Stimulated activated CD8-positive, alpha-beta memory T cell treated with anti-CD3 and anti-CD28 coated beads, Interleukin-12 subunit alpha, Interleukin-12 subunit beta, amount 100 ng/mL, for 4 hours (primary cell): ENCODE results near the gene WSCD1.

Source experiments
- DNase-seq: peaks from one replicate; pipeline ENCODE4 v3.0.0-alpha.2; 2020; ENCODE audit warnings: low read depth

WSCD1 gene

GRCh38 chr17:6108382-6108781, 38.2 kb downstream of the WSCD1 start:
- no peak for DNase-seq

GRCh38 chr17:6108987-6109386, 38.8 kb downstream of the WSCD1 start:
- DNase-seq = no peak

GRCh38 chr17:6109536-6109935, 39.4 kb downstream of the WSCD1 start:
- DNase-seq = no peak

- no peak for DNase-seq
These were observed 39.9 kb downstream of the WSCD1 start for GRCh38 chr17:6110088-6110487.

DNA sequence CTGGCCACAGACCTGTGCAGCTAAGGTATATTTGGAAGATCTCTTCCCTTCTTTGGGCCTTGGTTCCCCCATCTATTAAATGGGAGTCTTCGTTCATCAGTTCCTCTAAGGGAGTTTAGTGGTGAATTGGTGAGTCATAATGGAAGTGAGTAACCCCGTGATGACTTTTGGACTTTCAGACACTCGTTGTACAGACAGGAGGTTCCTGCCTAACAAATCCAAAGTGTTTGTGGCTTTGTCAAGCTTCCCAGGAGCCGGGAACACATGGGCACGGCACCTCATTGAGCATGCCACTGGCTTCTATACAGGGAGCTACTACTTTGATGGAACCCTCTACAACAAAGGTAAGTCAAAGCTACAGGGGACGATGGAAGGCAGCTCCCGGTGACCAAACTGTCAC, 40.4 kb downstream of the WSCD1 start:
- no peak for DNase-seq

- DNase-seq = no peak
These were observed 50.2 kb downstream of the WSCD1 start for GRCh38 chr17:6120351-6120750.

GRCh38 chr17:6124856-6125255, 54.7 kb downstream of the WSCD1 start:
- DNase-seq = no peak

DNA sequence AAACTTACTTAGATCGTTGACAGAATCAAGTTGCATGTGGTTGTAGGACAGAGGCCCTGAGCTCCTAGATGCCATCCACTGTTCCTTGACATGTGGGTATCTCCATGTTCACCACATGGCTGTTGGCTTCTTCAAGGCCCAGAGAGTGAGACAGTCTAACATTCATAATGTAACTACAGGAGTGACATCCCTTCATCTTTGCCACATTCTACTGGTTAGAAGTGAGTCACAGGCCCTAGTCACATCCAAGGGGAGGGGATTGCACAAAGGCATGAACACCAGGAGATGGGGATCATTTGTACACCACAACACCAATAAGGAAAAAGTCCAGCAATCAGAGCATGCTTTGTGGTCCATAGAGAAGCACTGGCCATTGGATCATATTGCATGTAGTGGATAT, 56.6 kb downstream of the WSCD1 start:
- DNase-seq = no peak

DNA sequence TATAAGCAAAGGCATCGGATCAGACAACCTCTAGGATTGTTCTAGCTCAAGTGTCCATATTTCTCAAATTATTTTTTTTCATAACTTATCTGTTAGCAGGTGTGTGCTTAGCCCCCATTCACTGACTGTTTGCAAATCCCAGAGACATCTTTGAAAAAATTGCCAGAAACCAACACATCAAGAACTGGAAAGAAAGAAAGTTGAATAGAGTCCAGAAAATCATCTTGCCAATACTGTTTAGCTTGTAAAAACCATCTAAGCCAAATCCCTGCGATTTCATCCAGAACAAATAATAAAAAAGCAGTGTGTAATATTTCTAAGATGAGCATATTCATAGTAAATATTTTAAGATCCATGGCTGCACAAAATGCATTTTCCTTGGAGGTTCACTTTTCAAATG, 64.5 kb downstream of the WSCD1 start:
- no peak for DNase-seq

DNA sequence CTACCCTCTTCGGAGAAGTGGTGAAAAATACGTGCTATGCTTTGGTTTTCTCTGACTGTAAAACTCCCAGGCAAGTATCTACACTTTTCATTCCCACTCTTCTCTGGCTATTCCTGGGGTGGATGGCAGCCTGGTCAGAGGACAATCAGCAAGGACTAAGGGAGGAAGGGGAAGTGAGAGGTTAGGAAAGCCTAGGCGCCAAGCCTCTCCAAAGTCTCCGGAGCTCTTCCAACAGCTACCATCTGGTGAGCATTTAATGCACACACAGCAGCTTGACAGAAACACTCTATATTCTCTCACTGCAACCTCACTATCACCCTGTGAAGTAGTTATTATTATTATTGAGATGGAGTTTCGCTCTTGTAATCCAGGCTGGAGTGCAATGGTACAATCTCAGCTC, 65.1 kb downstream of the WSCD1 start:
- DNase-seq = no peak

GRCh38 chr17:6135996-6136395, 65.8 kb downstream of the WSCD1 start:
- no peak for DNase-seq

DNA sequence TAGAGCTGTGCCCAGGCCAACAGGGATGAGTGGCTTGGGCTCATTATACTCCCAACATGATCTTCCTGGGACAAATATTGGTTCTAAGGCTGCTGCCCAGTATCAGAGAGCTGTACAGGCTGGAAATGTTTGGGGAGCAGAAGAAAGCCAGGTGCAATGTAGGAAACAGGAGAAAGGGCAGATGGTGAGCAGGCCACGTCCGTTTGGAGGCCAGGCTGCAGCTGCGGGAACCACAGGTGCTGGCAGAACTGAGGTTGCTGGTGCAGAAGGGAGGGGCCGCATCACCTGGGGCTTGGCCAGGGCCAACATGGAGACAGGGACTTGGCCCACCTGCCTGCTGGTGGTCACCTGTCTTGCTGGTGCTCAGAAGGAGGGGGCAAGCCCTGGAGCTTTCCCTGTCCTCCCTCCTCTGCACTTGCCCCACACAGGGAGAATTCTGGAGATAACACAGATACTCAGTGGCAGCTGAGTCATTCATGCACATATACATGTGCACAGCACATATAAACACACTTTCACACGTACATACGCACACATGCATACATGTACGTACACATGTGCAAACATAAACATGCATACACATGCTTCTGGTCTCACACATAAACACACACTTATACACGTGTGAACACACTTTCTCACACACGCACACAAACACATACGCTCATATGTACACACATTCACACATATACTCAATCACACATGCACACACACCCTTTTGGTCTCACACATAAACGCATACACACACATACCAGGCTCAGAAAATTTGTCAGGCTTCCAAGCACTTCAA, 67.7 kb downstream of the WSCD1 start:
- DNase-seq = no peak

- DNase-seq = no peak
These were observed 68.7 kb downstream of the WSCD1 start for GRCh38 chr17:6138761-6139446.

- no peak for DNase-seq
These were observed 69.3 kb downstream of the WSCD1 start for GRCh38 chr17:6139447-6139832.

GRCh38 chr17:6140188-6140587, 70.0 kb downstream of the WSCD1 start:
- no peak for DNase-seq

GRCh38 chr17:6140728-6141330, 70.7 kb downstream of the WSCD1 start:
- DNase-seq = no peak

DNA sequence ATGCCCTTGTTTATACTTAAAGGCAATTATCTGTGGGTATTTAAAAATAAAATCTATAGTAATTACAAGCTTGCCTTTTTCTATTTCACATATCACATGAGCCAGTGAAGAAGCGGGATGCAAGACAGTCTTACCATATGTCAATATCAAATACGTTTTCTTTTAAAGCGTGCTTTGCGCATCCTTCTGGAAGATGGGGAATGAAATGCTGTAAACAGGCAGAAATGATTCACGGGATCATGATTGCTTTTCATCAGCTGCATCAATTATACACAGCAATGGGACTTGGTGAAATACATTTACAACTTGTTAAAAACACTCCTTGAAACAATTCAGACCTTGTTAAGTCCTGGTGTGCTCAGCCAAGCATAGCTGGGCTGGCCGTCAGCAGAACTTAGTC, 72.5 kb downstream of the WSCD1 start:
- no peak for DNase-seq

DNA sequence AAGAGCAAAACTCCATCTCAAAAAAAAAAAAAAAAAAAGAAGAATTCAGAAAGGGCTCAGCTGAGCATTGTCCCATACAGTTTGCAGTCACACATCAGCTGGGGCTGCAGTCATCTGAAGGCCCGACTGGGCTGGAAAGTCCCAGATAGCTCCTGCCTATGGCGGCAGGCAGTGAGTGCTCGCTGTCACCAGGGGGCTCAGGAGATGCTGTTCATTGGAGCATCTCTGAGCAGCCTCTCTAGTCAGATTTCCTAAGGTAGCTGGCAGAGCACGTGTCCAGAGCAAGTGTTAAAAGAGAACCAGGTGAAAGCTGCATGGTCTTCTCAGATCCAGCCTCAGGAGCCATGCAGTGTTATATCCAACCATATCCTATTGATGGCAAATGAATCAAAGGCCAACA, 75.8 kb downstream of the WSCD1 start:
- no peak for DNase-seq

DNA sequence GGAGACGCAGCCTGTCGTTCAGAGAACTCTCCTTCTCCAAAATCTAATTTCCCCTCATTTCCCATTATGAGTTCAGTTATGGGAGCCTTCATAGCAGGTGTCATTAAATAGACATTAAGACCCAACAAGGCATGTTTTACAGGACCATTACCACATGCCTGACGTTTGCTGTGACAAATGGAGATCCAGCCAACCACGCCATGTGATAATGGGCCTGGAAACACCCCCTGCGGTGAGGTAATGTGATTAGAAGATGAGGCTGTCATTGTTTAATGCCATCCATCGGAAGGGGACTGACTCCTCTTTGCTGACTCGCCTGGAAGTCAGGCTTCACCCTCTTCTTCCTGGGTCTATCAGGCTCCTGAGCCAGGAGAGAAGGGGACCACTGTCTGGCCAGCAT, 76.9 kb downstream of the WSCD1 start:
- DNase-seq = no peak

- DNase-seq = no peak
These were observed 83.2 kb downstream of the WSCD1 start for GRCh38 chr17:6153375-6153774.

DNA sequence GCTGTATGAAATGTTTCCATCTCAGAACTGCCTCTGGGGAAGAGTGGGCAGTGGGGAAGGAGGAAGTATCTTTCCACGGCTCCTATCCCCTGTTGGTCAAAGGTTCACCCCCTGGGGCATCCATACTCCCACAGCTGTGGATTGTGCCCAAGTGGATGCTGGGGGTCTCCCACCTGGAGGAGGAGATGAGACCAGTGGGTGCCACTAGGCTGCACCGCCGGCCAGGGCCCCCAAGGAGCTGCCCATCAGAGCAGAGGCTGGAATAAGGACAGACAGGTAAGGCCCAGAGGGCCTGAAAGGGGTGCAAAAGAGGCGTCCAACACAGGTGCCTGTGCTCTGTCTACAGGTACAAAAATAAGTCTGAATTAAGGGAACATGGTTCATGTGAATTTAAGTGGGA, 87.5 kb downstream of the WSCD1 start:
- DNase-seq = no peak

DNA sequence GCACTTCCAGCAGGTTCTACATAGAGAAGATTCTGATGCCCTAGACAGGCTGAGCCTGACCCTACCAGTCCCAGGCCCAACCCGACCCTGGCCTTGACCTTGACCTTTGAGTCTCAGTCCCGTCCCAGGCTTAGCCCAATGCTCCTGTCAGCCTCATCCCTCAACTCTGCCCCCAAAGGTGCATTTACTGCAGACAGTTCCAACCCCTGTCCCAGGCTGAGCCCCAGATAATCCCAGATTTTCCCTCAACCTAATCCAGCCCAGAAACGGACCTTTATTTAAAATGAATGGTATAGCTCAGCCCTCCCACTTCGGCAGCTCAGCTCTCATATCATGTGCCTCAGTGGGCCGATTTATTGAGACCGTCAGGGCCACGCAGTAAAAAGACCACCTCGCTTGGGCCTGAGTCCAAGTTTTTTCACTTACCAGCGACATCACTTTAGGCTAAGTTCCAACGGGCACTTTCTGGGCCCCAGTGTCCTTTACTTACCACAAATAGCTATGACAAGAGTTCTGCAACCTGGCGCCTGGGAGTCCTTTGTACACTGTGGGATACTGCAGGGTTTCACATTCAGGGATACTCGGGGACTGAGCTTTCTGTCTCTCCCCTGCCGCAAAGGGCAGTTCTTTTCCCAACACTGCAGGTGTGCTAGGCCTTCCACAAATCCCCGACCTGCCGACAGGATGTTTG, 89.5 kb downstream of the WSCD1 start:
- DNase-seq = no peak

DNA sequence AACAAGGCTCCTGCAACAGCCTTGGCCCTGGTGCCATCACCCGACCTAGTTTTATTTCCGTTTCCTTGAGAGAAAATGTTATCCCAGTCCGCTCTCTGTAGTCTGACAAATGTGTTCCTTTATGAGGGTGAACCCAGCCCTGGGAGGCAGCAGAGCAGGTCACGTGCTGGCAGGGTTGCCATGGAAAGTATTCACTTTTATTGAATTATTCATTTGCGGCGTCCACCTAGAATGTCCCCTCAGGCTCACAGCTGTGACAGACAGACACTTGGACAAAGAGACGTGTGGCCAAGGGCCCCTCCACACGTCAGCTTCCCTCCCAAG, 90.0 kb downstream of the WSCD1 start:
- DNase-seq = no peak
